HG03045 (cell line): ENCODE results near the gene PEX5.
"Not testable (repeated sequence)": the region's sequence is repeated elsewhere in the genome, so short reads cannot be mapped to it uniquely, and the experiment has no call there.

Experiments used
- ATAC-seq: cut with Tn5 transposase; IDR thresholded peaks from one replicate; pipeline ENCODE4 v1.9.1; 2021; ENCODE audit warnings: mild to moderate bottlenecking, moderate library complexity; ENCODE audit not compliant: unreplicated experiment

Gene PEX5

DNA sequence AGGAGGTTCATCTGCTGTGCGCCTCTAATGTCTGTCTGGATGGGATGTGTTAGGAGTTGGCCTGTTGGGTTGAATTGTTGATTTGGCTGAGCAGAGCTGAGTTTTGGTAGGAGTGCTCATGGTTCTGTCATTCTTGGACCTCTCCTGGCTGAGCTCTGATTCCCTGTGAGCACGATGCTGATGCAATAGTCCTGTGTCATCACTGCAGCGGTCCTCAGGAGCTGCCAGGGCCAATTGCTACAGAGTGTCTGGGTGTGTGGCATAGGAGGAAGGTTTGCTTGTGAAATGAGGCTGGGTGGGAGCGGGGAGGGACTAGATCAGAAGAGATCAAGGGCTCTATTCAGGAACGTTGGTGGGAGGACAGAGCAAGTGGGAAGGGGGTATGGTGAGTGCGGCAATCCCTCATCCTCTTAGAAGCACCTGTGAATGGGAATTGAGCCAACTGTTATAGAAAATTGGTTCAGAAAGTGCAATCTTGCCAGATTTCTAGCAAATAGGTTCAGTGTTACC, 21.2 kb downstream of the PEX5 start:
- ATAC-seq, result no peak

DNA sequence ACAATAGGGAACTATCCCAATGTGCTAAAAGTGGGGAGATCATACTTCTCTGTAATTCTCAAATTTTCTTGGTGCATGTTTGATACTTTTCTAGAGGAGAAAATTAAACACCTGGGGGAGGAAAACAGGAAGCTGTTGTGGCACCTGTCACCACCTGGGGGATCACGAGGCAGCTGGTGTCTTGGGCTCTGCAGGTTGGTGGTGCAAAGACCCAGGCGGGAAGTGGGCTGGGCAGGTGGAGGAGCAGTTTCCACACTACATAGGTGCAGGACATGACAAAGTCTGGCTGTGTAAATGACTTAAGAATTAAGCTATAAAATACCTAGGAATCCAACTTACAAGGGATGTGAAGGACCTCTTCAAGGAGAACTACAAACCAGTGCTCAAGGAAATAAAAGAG, 23.2 kb downstream of the PEX5 start:
- no peak for ATAC-seq

DNA sequence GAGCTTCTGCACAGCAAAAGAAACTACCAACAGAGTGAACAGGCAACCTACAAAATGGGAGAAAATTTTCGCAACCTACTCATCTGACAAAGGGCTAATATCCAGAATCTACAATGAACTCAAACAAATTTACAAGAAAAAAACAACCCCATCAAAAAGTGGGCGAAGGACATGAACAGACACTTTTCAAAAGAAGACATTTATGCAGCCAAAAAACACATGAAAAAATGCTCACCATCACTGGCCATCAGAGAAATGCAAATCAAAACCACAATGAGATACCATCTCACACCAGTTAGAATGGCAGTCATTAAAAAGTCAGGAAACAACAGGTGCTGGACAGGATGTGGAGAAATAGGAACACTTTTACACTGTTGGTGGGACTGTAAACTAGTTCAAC, 24.3 kb downstream of the PEX5 start:
- ATAC-seq, result not testable (repeated sequence)

DNA sequence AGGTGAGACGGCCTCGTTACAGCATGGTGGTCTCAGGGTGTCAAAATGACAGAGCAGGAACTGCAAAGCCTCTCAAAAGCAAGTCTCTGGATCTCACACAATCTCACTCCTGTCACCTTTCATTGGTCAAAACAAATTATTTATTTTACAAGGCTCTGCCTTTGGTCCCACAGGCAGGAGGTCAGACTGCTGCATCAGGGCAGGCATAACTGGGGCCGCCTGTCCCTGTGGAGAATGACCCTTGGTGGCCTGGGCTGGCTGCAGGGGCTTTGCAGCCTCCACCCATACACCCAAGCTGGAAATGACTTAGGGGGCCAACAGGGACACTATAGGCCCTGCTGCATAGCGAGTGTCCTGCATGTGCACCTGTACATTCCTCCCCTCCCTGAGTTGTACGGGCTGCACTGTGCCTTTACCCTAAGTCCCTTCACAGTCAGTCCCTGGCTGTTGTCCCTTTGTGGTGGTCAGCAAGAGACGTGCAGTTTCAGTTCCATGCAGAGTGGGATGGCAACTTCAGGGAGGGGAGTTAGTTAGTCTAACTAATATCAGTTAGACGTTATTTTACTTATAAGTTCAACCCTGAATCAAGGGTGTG, 28.1 kb downstream of the PEX5 start:
- ATAC-seq, result no peak

DNA sequence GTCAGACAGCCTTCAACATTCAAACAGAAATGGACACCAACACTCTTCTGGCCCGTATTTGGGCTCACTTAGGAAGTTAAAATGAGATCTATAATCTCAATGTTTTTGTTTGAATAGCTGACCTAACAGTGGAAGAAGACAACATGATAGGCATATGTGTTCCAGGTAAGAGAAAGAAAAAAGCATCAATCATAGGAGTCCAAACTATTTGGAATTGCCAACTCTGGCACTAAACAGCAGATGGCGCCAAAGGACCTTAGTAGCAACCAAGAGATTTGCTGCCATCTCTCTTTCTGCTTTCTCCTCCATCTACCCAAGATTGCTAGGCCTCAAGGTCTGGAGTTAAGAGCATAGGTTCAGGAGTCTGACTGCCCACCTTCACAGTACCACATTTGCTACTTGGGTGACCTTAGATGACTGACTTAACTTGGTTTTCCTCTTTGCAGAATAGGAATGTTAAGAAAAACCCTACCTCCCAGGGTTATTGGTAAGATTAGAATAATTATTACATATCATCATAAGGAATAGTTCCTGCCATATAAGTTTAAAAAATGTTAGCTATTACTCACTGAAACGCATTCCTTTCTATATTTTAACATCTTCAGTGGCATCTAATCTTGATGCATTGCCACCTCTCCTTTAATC, 30.2 kb downstream of the PEX5 start:
- ATAC-seq, result no peak

DNA sequence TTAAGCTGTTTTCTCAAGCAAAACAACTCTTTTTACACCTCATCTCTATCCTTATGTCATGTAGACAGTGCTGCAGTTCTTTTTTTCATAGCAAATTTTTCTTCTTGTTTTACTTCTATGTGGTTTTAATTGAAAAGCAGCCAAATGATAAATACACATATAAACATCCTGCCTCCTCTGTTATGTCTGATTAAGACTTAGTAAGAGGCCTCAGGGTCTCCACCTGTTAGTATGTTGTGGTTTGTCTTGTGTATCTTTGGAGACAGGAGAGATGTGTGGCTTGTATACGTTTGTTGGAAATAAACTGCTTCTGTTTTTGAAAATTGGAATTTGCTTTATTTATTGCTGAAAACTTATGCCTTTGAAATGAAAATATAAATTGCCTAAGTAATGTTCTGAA, 32.0 kb downstream of the PEX5 start:
- ATAC-seq, result no peak

DNA sequence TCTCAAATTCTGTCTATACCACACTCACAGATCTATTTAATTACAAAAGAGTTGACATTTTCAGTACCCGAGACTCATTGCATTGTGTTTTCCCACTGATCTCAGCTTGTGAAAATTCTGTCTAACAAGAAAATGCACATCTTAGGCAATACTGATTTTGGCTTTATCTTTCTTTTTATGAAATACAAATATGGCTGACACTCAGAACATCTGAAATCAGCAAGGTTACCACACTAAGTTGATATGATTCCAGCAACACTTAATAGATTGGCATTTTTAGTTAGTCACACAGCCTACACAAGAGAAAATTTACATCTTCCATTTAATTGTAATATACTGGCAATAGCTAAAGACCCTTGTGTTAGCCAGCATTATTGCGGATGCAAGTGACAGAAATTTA, 40.3 kb downstream of the PEX5 start:
- no peak for ATAC-seq

DNA sequence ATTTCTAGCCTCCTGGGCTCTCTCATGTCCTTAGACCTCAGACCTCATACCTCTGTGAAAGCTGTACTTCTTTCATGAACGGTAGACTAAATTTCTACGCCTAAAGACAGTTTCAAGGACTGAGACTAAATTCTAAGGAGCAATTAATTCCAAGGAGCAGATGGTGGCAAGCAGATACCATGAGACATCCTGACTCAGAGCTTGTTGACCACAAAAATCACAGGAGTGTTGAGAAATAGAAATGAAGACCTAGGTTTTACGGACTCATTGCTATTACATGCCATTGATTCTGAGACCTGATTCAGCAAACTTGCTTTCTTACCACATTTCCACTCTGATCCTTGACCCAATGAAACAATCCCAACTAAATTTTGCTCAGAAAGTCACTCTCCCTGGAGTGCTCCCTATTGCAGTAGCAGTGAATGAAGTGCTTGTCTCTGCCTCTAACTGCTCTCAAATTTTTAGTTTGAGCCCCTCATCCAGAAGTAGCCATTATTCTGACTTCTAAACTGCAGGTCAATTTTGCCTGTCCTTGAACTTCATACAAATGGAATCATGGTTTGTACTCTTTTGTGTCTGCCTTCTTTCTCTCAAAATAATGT, 52.0 kb downstream of the PEX5 start:
- ATAC-seq, result no peak

DNA sequence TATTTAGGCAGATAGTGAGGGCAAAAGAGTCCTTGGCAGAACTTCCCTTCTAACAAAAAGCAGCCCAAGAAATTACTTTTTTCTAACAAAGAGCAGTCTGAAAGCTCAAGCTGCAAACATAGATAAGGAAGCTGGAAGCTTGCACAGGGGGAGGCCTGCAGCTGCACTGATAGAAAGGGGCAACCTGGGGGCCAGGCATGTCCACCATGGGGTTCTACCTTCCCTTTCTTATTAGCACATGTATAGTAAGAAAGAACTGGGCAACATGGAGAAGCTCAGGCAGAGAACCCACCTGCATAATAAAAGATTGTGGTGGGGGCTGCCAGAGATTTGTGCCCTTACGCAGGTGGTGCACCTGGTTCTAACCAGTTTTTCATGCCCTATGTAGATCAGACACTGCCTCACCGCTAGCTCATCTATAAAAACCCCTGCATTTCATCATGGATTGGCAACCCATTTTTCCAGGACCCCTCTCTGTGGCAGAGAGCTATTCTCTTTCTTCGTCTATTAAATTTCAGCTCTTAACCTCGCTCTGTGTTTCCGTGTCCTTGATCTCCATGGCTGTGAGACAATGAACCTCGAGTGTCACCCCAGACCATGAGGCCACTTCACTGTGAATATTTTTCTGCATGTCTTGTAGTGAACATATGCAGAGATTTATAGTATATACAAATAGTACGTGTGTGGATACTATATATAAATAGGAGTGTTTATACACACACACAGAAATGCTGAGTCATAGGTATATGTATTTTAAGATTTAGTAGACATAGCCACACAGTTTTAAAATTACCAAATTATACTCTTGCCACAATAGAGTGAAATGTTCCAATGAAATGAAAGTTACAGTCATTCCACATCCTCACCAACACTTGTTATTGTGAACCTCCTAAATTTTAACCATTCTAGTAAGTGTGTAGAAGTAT, 53.0 kb downstream of the PEX5 start:
- no peak for ATAC-seq

DNA sequence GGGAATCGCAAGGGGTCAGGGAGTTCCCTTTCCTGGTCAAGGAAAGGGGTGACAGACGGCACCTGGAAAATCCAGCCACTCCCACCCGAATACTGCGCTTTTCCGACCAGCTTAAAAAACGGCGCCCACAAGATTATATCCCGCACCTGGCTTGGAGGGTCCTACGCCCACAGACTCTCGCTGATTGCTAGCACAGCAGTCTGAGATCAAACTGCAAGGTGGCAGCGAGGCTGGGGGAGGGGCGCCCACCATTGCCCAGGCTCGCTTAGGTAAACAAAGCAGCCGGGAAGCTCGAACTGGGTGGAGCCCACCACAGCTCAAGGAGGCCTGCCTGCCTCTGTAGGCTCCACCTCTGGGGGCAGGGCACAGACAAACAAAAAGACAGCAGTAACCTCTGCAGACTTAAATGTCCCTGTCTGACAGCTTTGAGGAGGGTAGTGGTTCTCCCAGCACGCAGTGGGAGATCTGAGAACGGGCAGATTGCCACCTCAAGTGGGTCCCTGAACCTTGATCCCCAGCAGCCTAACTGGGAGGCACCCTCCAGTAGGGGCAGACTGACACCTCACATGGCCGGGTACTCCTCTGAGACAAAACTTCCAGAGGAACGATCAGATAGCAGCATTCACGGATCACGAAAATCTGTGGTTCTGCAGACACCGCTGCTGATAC, 62.0 kb downstream of the PEX5 start:
- not testable (repeated sequence) for ATAC-seq

DNA sequence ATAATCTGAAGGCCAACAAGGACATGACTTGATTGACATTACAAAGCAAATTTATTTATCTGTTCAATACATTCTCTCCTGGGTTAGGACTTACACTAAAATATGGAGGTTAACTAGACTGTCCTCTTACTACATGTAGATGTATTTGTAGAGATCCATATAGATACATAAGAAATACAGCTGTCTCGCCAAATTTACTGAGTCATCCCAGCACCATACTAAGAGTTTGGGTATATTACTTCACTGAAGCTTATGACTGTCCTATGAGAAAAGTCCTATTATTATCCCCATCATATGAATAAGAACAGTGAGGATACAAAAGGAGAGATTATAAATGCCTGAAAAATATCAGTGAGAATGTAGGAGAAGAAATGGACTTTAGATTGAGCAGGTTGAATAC, 69.6 kb downstream of the PEX5 start:
- ATAC-seq, result no peak
